Stomach (tissue), 4 donors: Measurements from ENCODE around the gene USP4.

Experiments
- EP300 ChIP-seq: sonication (generic); formaldehyde crosslinking; IDR thresholded peaks from one replicate; pipeline ENCODE4 v1.6.1; 2017; ENCODE audit warnings: antibody characterized with exemption
- POLR2AphosphoS5 ChIP-seq, 3 donors: sonication (generic); formaldehyde crosslinking; IDR thresholded peaks; one replicate each; pipeline ENCODE4 v1.6.1; 2016; ENCODE audit warnings: antibody characterized with exemption in 3 of 3

- no peak for TF ChIP-seq POLR2AphosphoS5 (IDR thresholded peaks at IDR 0.05)
- TF ChIP-seq EP300, result no peak
Observed at GRCh38 chr3:49271047-49271446, 68.8 kb downstream of the USP4 start.
